ENCODE data around the gene BMPR1B.
"Not testable (repeated sequence)": the region's sequence is repeated elsewhere in the genome, so short reads cannot be mapped to it uniquely, and the experiment has no call there.

Gene BMPR1B

DNA sequence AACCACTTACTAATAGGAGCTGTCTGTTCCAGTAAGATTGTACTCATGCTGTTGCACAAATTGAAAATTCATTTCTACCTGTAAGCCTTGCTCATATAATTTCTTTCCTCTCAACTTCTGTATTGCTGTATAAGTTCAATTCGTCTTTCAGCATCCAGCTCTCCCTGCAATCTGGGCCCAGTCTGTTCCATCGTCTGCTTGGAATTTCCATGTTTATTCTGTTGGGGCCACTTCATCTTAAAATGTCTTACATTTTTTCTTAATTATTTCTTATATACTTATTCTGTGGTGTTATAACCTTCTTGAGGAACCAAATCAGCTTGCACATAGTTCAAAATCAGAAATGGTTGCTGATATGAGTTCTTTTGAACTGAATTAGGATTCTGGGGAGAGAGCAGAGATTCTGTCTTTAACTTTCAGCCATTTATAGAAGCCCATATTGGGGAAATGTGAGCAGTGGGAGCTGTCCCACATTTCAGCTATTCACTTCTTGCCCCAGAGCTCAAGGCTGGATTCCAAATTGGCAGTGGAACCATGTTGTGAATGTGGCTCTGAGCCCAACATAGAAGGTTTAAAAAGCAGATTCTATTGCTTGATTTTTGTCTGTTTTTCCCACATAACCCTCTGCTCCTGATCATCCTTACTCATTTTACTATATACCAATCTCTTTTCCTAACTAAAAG is 291.9 kb downstream of the BMPR1B start:
- no peak for DNase-seq

DNA sequence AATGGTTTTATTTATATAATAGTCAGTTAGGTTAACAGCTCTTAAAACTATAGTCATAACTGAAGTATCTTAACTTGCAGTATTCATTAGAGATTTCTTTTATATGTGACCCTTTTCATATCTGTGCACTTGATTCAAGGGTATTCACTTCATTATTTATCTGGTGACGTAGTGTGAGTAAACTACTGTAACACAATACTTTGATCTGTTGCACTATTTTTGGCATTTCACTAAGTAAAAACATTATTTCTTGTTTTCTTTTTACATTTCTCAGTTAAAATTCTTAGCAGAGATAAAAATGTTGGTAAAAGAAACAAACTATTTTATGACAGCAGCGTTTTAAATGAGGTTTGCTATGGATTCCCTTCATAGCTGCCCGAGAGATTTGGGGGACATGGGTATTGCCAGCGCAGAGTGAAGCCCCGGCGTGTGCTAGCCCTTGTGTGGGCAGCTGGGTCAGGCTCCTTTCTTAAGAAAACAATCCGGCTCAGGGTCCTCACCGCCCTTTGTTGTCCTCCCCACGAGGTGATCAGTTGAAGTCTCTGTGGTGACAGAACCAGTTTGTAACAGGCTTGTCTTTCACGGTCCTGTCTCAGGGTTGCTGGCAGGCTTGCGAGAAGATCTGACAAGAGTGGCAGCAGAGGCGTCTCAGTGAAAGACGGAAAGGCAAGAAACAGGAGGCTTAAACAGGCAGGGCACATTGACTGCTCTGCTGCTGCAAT is 293.4 kb downstream of the BMPR1B start:
- DNase-seq, result no peak

DNA sequence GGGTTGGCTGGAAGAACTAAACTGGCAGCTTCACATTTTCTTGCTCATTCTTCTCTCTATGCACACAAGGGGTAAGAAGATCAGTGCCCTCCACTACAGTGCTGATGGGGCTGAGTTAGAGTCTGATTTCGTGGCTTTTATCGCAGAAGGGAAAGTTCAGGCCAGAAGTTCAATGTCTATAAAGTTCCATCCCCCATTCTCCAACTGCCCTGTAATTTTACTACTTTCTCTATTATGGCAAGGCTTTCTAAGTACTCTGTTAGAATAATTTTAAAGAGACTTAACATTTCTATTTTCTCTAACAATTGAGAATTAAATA is 293.9 kb downstream of the BMPR1B start:
- no peak for DNase-seq

DNA sequence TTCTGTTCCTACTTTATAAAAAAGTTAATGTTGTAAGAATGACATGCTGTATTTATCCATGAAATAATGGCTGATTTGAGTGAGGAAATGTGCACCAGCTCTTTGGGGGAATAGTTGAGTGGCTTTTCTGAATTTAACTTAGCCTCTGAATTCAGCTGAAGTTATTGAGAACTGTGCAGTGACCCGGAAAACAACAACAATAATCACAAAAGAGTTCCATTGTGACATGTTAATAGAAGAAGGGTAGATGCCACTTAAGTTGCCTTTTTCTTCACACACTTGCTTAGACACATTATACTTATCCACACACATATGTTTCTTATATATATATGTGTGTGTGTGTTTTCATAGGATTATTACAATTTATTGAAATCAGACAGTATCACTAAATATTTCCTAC is 301.2 kb downstream of the BMPR1B start:
- DNase-seq, result no peak

DNA sequence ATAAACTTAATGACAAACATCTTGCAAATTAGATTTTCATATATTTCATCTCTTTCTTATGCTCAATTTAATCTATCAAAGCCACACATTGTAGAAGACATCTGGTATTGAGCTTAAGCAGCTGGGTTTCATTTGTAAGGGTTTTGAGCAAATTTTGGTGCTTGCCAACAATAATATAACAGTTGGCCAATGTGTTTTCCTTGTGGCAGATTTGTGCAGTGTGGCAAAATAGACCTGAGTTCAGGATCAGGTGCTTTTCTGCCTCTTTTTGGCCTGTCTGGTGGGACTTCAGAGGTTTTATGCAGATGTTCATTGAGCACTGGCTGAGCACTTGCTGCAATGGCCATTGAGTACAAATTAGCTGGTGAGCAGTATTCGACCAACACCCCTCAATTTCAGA is 301.9 kb downstream of the BMPR1B start:
- DNase-seq, result no peak

DNA sequence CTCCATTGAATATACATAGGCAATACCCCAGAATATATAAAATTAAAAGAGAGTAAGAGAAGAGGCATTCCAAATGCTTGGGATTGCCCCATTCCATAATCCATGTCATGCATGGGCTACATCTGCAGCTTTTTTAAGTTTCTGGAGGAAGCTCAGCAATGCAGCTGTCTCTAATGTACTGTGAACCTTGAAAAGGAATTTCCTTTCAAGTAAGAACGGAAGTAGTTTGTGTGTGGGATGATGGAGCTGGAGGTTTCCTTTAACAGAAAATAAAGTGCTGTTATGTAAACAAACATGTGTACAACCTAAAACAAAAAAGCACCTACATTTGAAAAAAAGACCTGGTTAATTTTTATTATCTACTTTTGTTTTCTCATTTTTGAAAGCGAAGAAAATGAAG is 303.5 kb downstream of the BMPR1B start:
- no peak for DNase-seq

DNA sequence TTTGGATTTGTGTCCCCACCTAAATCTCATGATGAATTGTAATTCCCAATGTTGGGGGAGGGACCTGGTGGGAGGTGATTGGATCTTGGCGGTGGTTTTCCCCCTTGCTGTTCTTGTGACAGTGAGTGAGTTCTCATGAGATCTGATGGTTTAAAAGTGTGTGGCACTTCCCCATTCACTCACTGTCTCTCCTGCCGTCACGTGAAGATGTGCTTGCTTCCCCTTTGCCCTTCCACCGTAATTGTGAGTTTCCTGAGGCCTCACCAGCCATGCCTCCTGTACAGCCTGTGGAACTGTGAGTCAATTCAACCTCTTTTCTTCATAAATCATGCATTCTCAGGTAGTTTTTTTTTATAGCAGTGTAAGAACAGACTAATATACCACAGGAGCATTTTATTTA is 304.0 kb downstream of the BMPR1B start:
- not testable (repeated sequence) for DNase-seq

DNA sequence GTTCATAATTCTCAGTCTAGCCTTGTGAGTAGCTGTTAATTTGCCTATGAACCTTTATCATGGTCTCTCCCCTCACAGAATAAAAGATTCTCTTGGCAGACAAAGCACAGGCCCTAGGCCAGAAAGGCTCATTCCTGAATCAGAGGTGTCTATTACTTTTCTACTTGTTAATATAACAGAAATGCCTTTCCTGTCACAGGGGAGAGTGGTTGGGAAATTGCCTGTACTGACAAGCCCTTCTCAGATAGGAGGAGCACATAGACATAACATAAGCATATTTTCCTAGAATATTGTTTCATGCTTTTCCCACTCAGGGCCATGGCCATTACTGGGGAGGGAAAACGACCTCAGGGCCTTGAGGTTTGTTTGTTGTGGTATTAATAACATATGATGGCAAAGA is 308.3 kb downstream of the BMPR1B start:
- DNase-seq, result no peak

DNA sequence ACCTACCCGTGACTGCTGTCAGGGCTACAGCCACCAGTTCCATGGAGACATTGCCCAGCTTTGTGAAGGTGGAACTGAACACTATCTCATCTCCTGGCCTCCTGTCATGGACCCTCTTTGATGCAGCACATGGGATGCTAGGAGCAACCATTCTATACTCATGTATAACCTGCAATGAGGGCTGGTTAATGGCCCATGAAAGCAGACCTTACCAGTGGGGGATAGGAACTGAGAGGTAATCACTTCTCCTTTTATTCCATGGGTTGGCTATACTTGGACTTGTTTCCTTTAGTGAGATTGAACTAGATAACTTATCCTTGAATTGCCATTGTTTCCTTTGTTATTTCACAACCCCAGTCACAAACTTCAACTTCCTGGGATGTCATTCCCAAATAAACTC is 310.6 kb downstream of the BMPR1B start:
- DNase-seq, result no peak

DNA sequence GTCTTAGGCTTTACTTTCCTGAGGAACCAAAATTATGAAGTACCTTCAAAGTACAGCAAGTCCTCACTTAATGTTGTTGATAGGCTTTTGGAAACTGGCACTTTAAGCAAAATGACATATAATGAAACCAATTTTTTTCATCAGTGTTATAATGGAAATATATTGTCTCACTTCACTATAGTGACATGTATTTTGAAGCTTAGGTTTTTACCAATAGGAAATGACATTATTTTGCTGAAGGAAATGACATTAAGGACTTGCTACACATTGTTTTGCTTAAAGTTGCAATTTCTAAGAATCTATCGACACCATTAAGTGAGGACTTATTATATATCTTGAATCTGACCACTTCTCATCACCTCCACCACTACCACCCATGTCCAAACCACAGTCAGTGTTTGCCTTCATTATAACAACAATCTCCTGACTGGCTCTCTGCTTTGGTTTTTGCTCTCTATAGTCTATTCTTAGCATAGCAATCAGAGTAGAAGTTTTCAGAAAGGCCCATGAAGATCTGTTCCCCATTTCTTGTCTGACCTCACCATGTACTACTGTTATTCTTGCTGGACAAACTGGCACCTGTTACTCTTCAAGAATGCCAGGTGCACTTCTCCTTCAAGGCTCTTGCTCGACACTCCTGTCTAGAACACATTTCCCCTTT is 311.2 kb downstream of the BMPR1B start:
- DNase-seq, result no peak

DNA sequence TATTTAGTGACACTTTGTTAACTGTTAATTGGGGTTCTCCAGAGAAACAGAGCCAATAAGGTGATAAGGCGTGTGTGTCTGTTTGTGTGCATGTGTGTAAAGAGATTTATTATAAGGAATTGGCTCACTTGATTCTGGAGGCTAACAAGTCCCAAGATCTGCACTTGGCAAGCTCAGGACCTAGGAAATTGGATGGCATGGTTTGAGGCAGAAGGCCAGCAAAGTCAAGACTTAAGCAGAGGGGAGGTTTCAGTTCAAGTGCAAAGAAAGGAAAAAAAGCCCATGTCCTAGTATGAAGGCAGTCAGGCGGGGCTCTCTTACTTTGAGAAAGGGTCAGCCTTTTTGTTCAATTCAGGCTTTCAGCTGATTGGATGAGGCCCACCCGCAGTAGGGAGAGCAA is 314.1 kb downstream of the BMPR1B start:
- DNase-seq, result no peak

DNA sequence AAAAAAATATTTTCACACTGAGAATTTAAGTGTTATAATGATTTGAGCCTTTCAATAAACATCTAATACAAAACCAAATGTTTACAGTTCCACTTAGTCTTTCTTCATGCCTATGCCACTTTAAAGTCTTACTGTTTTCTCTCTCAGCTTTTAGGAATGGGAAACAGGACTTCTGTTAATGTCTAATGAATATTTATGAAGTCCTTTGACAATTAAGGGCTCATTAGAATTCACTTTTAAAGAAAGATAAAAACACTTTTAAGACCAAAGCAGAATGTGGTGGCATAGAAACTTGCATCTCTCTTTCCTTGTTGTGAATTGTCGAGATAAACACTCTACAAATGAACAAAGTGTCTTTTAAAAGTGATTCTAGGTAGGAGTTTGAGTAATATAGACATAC is 315.9 kb downstream of the BMPR1B start:
- DNase-seq, result no peak

DNA sequence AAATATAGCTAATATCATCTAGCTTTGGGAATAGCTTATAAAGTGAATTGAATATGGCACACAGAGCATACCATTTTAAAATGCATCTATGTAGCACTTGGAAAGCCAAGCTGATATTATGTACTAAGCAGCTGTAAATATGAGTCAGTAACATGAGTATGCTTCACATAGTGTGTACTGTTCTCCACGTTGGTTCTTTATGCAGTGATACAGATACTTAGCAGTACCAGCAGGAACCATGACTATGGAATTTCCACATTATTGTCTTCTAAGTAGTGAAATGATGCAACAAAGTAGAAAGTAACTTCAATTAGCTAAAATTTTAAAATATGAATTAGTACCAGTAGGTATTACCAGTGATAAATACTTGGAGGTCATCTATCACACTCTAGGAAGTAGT is 320.1 kb downstream of the BMPR1B start:
- no peak for DNase-seq

DNA sequence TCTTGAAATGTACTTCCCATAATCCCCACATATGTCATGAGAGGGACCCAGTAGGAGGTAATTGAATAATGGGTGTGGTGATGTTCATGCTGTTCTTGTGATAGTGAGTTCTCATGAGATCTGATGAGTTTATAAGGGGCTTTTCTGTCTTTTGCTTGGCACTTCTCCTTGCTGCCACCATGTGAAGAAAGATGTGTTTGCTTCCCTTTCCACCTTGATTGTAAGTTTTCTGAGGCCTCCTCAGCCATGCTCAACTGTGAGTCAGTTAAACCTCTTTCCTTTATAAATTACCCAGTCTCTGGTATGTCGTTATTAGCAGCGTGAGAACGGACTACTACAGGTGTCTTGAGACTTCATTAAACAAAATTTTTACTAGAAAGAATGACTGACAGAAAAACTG is 323.2 kb downstream of the BMPR1B start:
- DNase-seq, result no peak

DNA sequence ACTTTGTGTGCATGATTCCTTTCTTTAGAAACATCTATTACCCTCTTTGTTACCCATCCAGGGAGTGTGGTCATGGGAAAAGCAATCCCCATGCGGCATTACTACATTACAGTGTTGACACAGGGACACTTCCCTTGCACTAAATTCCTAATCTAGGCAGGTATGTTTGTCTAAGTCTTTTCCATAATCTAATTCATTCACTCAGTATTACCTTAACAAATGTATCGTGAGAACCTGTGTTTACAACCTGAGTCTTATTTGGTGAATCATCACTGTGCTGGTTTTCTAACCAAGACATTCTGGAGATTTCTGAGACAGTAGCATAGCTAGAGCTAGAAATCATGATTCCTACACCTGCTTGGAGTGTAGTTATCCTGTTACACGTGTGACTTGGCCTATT is 326.8 kb downstream of the BMPR1B start:
- no peak for DNase-seq

DNA sequence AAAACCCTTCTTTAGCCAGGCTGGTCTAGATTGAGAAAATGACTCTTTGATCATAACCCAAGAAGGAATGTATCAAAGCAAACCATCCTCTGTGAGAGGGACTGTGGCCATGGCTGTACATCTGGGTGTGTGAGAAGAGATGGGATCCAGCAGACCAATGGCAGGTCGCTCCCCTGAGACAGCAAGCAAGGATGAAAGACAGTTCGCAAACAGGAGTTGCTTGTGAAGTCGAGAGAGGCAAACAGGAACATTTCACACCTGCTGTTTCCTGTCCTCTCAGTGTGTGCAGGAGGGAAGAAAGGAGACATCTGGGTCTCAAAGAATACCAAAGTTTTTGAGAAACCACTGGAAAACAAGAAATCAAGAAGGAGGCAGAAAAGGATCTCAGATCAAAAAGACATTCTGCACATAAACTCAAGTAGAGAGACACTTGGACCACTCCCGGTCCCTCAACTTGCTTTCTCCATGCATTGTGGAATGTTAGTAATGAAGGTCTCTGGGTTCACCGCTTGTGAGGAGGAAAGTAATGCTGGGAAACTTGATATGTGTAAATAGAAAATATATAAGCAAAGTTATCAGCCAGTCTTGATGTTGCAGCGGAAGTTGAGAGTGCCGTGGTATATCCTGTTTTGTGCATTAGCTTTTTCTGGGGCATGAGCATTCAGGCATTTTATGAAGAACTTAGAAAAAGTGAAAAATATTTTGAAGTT is 327.5 kb downstream of the BMPR1B start:
- no peak for DNase-seq

DNA sequence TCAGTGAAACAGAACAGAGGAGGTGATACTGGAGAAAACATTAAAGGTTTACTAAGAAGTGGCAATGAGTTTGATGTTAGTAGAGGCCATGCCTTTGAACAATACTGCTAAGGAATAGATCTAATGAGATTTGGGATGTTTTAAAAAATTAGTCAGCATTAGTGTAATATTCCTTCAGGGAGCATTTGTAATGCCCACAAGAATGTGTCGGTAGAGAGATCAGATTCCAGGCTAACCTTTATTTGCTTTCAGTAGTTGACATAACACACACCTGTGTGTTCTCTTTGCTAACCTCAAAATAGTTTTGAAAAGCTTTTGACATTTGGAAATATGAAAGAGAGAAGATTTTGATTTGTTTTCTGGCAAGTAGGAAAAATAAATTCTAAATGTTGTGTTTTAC is 328.8 kb downstream of the BMPR1B start:
- DNase-seq, result no peak

DNA sequence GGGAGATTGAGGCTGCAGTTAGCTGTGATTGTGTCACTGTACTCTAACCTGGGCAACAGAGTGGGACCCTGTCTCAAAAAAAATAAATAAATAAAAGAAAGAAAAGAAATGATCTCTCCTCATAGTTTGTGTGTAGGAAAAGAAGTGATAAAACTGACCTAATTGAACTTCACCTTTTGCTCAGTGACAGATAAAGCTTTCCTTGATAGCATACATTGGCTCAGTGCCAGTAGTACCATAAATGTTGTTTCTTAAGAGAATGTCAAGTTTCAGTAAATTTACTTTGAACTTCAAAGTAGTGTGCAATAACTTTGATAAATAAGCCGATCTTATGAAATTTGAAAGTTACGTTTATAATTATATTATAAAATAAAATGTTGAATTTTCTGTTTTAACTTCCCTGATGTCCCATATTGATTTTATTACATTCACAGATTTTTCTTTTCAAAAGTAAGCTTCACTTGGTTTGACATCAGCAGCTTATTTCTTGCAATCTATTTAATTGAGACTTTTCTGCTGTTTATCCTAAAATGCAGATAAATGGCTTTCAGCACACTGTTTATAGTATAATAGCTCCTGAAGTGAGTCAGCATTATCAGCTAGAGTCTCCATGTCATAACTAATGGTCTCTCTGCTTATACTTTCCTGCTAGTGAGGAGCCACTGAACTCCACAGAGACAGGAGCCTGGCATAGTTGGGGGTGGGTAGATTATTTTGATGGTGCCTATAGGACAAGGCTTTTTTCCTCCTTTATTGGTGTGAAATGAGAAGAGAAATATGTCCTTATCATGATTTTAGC is 330.1 kb downstream of the BMPR1B start:
- no peak for DNase-seq

DNA sequence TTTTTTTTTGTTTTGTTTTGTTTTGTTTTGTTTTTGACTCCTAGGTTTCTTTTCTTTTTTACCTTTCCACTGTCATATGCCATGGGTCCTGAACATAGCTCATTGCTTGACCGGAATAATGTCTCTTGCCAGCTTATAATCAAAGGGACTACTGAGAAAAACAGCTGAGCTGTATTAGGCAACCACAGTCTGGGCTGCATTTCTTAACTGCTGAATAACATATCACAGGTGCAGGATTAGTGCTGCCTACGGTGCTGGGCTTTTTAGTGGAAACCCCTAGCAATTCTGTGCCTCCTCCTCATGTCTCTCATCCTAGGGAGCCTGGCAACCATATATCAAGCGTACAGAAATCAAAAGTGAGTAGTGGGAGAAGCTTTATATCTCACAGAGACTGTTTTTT is 333.5 kb downstream of the BMPR1B start:
- no peak for DNase-seq

DNA sequence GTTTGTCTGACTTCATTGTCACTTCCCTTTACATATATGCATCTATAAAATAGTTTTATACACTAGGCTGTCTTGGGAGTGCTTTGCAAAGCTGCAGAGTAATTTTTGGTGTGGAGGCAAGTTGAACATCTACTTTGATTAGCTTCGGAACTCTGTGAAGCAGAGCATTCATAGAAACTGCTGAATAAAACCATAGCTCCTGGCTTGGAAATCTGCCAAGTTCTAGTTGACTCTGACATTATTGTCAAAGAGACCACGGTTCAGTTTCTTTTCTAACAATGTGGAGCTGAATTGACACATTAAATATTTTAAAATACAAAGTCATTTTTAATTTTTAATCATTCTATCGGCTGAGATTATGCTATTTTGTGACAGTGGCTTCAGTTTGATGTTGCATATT is 335.0 kb downstream of the BMPR1B start:
- DNase-seq, result no peak

DNA sequence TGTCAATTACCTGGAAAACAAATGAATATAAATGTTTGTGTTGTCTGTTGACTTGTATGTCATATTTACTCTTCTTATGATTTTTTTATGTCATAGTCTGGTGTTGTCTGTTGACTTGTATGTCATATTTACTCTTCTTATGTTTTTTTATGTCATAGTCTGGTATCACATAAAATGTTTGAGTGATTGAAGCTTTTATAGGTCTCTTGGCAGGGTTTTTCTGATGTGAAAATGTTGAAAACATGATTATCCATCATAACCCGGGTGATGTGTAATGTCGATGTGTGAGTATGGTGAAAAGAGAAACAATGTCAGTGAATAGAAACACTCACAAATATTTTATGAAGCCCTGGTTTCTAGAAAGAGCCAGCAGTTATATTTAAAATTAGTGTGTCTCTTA is 335.7 kb downstream of the BMPR1B start:
- DNase-seq, result no peak

DNA sequence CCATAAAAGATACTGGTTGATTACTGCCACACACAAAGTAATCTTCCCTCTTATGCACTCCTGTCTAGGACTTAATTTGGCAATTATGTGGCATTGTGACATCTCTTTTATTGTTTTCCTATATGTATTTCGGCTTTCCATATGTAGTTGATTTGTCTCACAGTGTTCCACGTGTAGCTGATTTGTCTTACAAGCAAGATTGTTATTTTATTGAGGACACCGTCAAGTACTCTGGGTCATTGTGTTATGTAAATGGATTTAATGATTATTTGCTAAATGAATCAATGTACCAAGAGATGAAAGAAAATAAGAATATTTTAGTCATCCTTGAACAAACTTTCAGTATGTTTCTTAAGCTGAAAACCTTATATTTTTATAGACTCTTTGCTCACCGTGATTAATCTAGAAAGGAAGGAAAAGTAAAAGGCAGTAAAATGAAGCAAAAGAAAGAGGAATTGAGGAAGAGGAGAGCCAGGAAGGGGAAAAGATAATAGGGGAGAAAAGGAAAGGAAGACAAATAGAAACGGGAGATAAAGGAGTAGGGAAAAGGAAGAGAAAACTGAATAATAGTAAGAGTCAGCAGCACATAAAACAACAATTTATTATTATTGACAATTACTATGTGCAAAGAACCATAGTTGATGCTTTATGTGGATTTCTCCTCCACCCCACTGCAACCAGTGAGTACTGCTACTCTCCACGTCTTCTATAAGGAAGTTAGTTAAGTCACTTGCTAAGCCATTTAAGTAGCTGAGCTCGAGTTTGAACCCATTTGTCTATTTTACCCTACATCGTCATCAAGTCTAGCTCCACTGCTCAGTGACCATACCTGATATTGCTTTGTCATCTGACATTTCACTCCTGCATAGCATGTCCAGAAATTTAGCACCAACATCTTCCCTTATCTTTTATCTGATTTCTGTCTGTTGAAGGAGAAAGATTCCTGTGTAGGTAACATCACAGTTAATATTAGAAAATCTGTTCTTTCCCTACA is 336.5 kb downstream of the BMPR1B start:
- no peak for DNase-seq
